Trophoblast cell (in vitro differentiated cells and primary cell): ENCODE measurements around the gene KATNAL1.
A peak's percentile ranks its signal among the peaks of the same experiment; 100 is the strongest.
"Not testable (repeated sequence)": the region's sequence is repeated elsewhere in the genome, so short reads cannot be mapped to it uniquely, and the experiment has no call there.

Experiments
- DNase-seq, 2 donors: peaks; one replicate each; pipeline ENCODE4 v3.0.0-alpha.2; 2016
- H2AFZ ChIP-seq: 2 replicates; pipeline ENCODE4 v1.6.1; 2013; ENCODE audit warnings: low read length, moderate library complexity, mild to moderate bottlenecking; ENCODE audit not compliant: insufficient read depth, poor library complexity
- H2AK5ac ChIP-seq: 2 replicates; pipeline ENCODE4 v1.6.1; 2013; ENCODE audit warnings: mild to moderate bottlenecking, low read length
- H2BK120ac ChIP-seq: 2 replicates; pipeline ENCODE4 v1.6.1; 2013; ENCODE audit warnings: low read length, mild to moderate bottlenecking, moderate library complexity; ENCODE audit not compliant: insufficient read depth, poor library complexity
- H2BK12ac ChIP-seq: 2 replicates; pipeline ENCODE4 v1.6.1; 2013; ENCODE audit warnings: mild to moderate bottlenecking, low read length, moderate library complexity
- H2BK5ac ChIP-seq: 2 replicates; pipeline ENCODE4 v1.6.1; 2013; ENCODE audit warnings: low read length, low read depth, moderate library complexity, mild to moderate bottlenecking; ENCODE audit not compliant: poor library complexity
- H3K14ac ChIP-seq: 2 replicates; pipeline ENCODE4 v1.6.1; 2013; ENCODE audit warnings: mild to moderate bottlenecking, low read length
- H3K18ac ChIP-seq: 2 replicates; pipeline ENCODE4 v1.6.1; 2013; ENCODE audit warnings: mild to moderate bottlenecking, low read length
- H3K23ac ChIP-seq: 2 replicates; pipeline ENCODE4 v1.6.1; 2013; ENCODE audit warnings: low read length
- H3K27ac ChIP-seq: 2 replicates; pipeline ENCODE4 v1.5.1; 2013; ENCODE audit warnings: low read depth, mild to moderate bottlenecking, inconsistent platforms, low read length, moderate library complexity
- H3K27me3 ChIP-seq: 2 replicates; pipeline ENCODE4 v1.6.1; 2013; ENCODE audit warnings: inconsistent platforms, mild to moderate bottlenecking, low read length, moderate library complexity; ENCODE audit not compliant: insufficient read depth
- H3K36me3 ChIP-seq, 2 experiments: 1 replicate in 1 of 2; 2 replicates in 1 of 2; pipeline ENCODE4 v1.6.1; 2013; ENCODE audit warnings: low read length in 2 of 2, mild to moderate bottlenecking in 2 of 2, moderate library complexity in 1 of 2; ENCODE audit not compliant: insufficient read depth in 2 of 2, control insufficient read depth in 1 of 2
- H3K4ac ChIP-seq: 2 replicates; pipeline ENCODE4 v1.6.1; 2013; ENCODE audit warnings: low read depth, mild to moderate bottlenecking, low read length, moderate library complexity
- H3K4me1 ChIP-seq, 2 experiments: 1 replicate in 1 of 2; 2 replicates in 1 of 2; pipeline ENCODE4 v1.6.1; 2013; ENCODE audit warnings: low read length in 2 of 2, mild to moderate bottlenecking in 2 of 2, moderate library complexity in 1 of 2; ENCODE audit not compliant: insufficient read depth in 2 of 2, control insufficient read depth in 1 of 2
- H3K4me2 ChIP-seq: 2 replicates; pipeline ENCODE4 v1.6.1; 2013; ENCODE audit warnings: inconsistent platforms, mild to moderate bottlenecking, low read length, moderate library complexity
- H3K4me3 ChIP-seq: 2 replicates; pipeline ENCODE4 v1.5.1; 2013; ENCODE audit warnings: mild to moderate bottlenecking, low read depth, low read length, inconsistent platforms
- H3K79me1 ChIP-seq: one replicate; pipeline ENCODE4 v1.6.1; 2013; ENCODE audit warnings: low read length
- H3K79me2 ChIP-seq: 2 replicates; pipeline ENCODE4 v1.6.1; 2013; ENCODE audit warnings: low read length, mild to moderate bottlenecking; ENCODE audit not compliant: control insufficient read depth, insufficient read depth, poor library complexity
- H3K9ac ChIP-seq: 2 replicates; pipeline ENCODE4 v1.6.1; 2013; ENCODE audit warnings: mild to moderate bottlenecking, low read length
- H3K9me3 ChIP-seq: 2 replicates; pipeline ENCODE4 v1.6.1; 2013; ENCODE audit warnings: low read depth, mild to moderate bottlenecking, control low read depth, inconsistent platforms, low read length; ENCODE audit not compliant: insufficient read depth
- H4K12ac ChIP-seq: 2 replicates; pipeline ENCODE4 v1.6.1; 2013; ENCODE audit warnings: low read depth, mild to moderate bottlenecking, low read length, moderate library complexity
- H4K8ac ChIP-seq: 2 replicates; pipeline ENCODE4 v1.6.1; 2013; ENCODE audit warnings: low read depth, mild to moderate bottlenecking, low read length, moderate library complexity
- H4K91ac ChIP-seq: one replicate; pipeline ENCODE4 v1.6.1; 2013; ENCODE audit warnings: low read depth, mild to moderate bottlenecking, low read length, moderate library complexity
- WGBS: extraction: QIAGEN DNeasy Blood & Tissue Kit; methylation state at CpG from one replicate; pipeline ENCODE4 v1.1.7; 2013; ENCODE audit warnings: missing lambda C conversion rate; ENCODE audit not compliant: insufficient read length, insufficient coverage; ENCODE audit errors: extremely low coverage; 5-methylcytosine and 5-hydroxymethylcytosine counted together

Gene KATNAL1

DNA sequence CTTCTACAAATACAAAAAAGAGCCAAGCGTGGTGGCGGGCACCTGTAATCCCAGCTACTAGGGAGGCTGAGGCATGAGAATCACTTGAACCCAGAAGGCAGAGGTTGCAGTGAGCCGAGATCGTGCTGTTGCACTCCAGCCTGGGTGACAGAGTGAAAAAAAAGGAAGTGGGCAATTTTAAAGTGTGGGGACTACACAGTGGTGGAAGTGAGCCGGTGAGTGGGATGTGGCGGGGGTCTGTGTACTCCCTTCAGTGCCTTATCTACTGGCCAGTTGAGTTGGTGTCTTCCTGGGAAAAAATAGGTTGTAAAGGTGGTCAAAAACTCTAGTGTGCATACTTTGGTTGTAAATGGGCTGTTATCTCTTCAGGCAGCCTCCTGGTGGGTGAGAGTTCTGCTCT lies 133.1 kb downstream of the KATNAL1 start:
- not testable (repeated sequence) for H3K9me3 ChIP-seq, H3K18ac ChIP-seq, H4K8ac ChIP-seq, H2AFZ ChIP-seq, H2AK5ac ChIP-seq, H3K4me1 ChIP-seq, H3K27me3 ChIP-seq, DNase-seq, H2BK12ac ChIP-seq, H3K4me2 ChIP-seq, H3K79me2 ChIP-seq, H3K4ac ChIP-seq, H3K79me1 ChIP-seq, H3K9ac ChIP-seq, H3K36me3 ChIP-seq, H3K4me3 ChIP-seq, H4K12ac ChIP-seq, H3K23ac ChIP-seq, H3K14ac ChIP-seq
- H4K91ac ChIP-seq: peak overlapping the region; percentile 61
- H2BK120ac ChIP-seq: peak overlapping the region; percentile 0
- H2BK5ac ChIP-seq: peak overlapping the region; percentile 6
- no CpG with 5 or more reads among the region's 6 CpGs for WGBS
- H3K27ac ChIP-seq: peak overlapping the region; percentile 16

- peaks cover 4% of the 10 kb centered on the region for H3K79me1 ChIP-seq
- H3K14ac ChIP-seq: no peak overlapping the region
- H3K9ac ChIP-seq: no peak overlapping the region
- no peak overlapping the region for H3K4ac ChIP-seq
- no peaks in the 10 kb centered on the region for H3K79me2 ChIP-seq
- no peak for DNase-seq
- no CpG with 5 or more reads among the region's 5 CpGs for WGBS
- peak overlapping the region; percentile 57 for H3K4me3 ChIP-seq
- H2BK120ac ChIP-seq: peak overlapping the region; percentile 20
- H2AK5ac ChIP-seq: no peak overlapping the region
- no peak overlapping the region for H3K23ac ChIP-seq
- no peak overlapping the region for H3K18ac ChIP-seq
- H3K27ac ChIP-seq: peak overlapping the region; percentile 22
- H4K91ac ChIP-seq: no peak overlapping the region
- H3K27me3 ChIP-seq: no peaks in the 10 kb centered on the region
- no peak overlapping the region for H4K8ac ChIP-seq
- H4K12ac ChIP-seq: no peak overlapping the region
- no peak overlapping the region for H3K4me2 ChIP-seq
- H3K4me1 ChIP-seq: peaks cover 7 to 8% of the 10 kb centered on the region in 2 experiments
- H2BK5ac ChIP-seq: no peak overlapping the region
- H2BK12ac ChIP-seq: no peak overlapping the region
- H2AFZ ChIP-seq: no peak overlapping the region
- H3K9me3 ChIP-seq: no peaks in the 10 kb centered on the region
- no peaks in the 10 kb centered on the region for H3K36me3 ChIP-seq
Observed at GRCh38 chr13:30173303-30173610, 134.1 kb downstream of the KATNAL1 start.

DNA sequence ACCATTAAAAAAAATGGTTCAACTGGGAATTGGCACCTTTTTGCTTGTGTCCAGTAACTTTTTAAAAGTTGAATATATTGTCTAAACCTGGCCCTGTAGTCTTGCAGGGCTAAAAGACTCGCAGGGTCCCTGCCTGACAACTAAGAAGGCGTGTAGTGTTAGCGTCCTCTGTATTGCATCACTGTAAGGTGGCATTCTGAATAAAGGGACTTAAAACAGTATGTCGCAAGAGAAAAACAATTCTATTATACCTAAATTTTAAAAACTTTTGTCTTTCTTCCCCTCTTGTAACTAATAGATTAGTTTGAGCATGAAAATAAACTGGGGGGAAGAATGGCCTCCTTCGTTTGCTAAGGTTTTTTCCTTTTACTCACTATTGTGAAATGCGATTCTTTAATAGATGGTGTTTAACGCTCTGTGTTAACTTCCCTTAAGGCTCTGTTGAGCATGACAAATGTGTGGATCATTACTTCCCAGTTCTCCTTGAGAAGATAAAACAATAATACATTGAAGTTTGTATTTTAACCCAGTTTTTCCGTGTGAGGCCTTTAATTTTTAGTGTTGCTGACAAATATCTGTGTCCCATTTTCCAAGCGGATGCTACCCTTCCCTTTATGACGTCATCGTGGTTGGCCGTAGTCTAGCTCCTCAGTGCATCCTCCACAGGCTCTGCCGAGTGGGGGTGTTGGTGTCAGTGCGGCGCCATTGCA lies 134.6 kb downstream of the KATNAL1 start:
- Histone ChIP-seq H2BK12ac (no peak overlapping the region), H2BK5ac (no peak overlapping the region), H3K79me1 (peaks cover 4% of the 10 kb centered on the region), H3K14ac (no peak overlapping the region), H2AFZ (no peak overlapping the region), H3K9ac (no peak overlapping the region), H4K12ac (no peak overlapping the region), H2AK5ac (no peak overlapping the region), H3K4me2 (no peak overlapping the region), H3K27ac (peak overlapping the region; percentile 22), H3K18ac (no peak overlapping the region), H3K4me3 (peak overlapping the region; percentile 57), H3K4ac (no peak overlapping the region), H2BK120ac (peak overlapping the region; percentile 20), H3K36me3 (no peaks in the 10 kb centered on the region), H3K9me3 (no peaks in the 10 kb centered on the region), H4K91ac (no peak overlapping the region), H3K79me2 (no peaks in the 10 kb centered on the region), H4K8ac (no peak overlapping the region), H3K27me3 (no peaks in the 10 kb centered on the region), H3K23ac (no peak overlapping the region), H3K4me1 (peaks cover 7 to 8% of the 10 kb centered on the region in 2 experiments)
- no CpG with 5 or more reads among the region's 15 CpGs for WGBS
- no peak for DNase-seq

- Histone ChIP-seq H2BK120ac (no peak overlapping the region), H3K9me3 (no peaks in the 10 kb centered on the region), H3K27me3 (no peaks in the 10 kb centered on the region), H3K18ac (no peak overlapping the region), H2AK5ac (no peak overlapping the region), H4K8ac (no peak overlapping the region), H3K27ac (no peak overlapping the region), H3K36me3 (no peaks in the 10 kb centered on the region), H3K14ac (no peak overlapping the region), H3K4me3 (no peak overlapping the region), H3K4ac (no peak overlapping the region), H2BK5ac (no peak overlapping the region), H3K4me2 (no peak overlapping the region), H4K12ac (no peak overlapping the region), H3K4me1 (peaks cover 7 to 10% of the 10 kb centered on the region in 2 experiments), H3K79me1 (peaks cover 6% of the 10 kb centered on the region), H3K79me2 (no peaks in the 10 kb centered on the region), H4K91ac (no peak overlapping the region), H3K9ac (no peak overlapping the region), H2BK12ac (no peak overlapping the region), H3K23ac (no peak overlapping the region), H2AFZ (no peak overlapping the region)
- DNase-seq: no peak
- whole genome bisulfite sequencing: no CpG with 5 or more reads among the region's 9 CpGs
Observed at GRCh38 chr13:30170569-30170968, 136.8 kb downstream of the KATNAL1 start.
